Liver (tissue), 9 donors: ENCODE results near the gene MOCS3. TPM values are rescaled to one million over a fixed set of nuclear protein-coding genes. Genes with fewer than 3 reads are reported as not detected.

Experiments used
- DNase-seq: peaks from one replicate; pipeline ENCODE4 v3.0.0-alpha.2; 2017; ENCODE audit warnings: low spot score
- H3K27ac ChIP-seq, 2 donors: one replicate each; pipeline ENCODE4 v1.7.0; 2013; ENCODE audit warnings: inconsistent platforms in 2 of 2, low read length in 2 of 2, control low read depth in 1 of 2, low read depth in 1 of 2, mild to moderate bottlenecking in 1 of 2
- H3K27me3 ChIP-seq, 4 donors: one replicate each; pipeline versions ENCODE4 v1.6.1 to v1.7.0; 2013; ENCODE audit warnings: low read length in 3 of 4, inconsistent platforms in 1 of 4, mild to moderate bottlenecking in 1 of 4, moderate library complexity in 1 of 4; ENCODE audit not compliant: control insufficient read depth in 4 of 4, insufficient read depth in 4 of 4
- H3K36me3 ChIP-seq, 4 donors: one replicate each; pipeline versions ENCODE4 v1.6.1 to v1.7.0; 2013; ENCODE audit warnings: low read length in 3 of 4, mild to moderate bottlenecking in 3 of 4, low read depth in 1 of 4, moderate library complexity in 1 of 4; ENCODE audit not compliant: control insufficient read depth in 4 of 4, insufficient read depth in 3 of 4
- H3K4me1 ChIP-seq, 4 donors: one replicate each; pipeline versions ENCODE4 v1.6.1 to v1.7.0; 2013; ENCODE audit warnings: low read length in 3 of 4, mild to moderate bottlenecking in 3 of 4, moderate library complexity in 1 of 4; ENCODE audit not compliant: control insufficient read depth in 4 of 4, insufficient read depth in 4 of 4
- H3K4me3 ChIP-seq, 3 donors: one replicate each; pipeline versions ENCODE4 v1.6.1 to v1.7.0; 2013; ENCODE audit warnings: low read length in 3 of 3, control low read depth in 1 of 3, low read depth in 1 of 3, mild to moderate bottlenecking in 1 of 3
- H3K9ac ChIP-seq, 2 donors: one replicate each; pipeline ENCODE4 v1.7.0; 2013; ENCODE audit warnings: low read length in 2 of 2, mild to moderate bottlenecking in 2 of 2, moderate library complexity in 2 of 2, control low read depth in 1 of 2, low read depth in 1 of 2
- H3K9me3 ChIP-seq, 4 donors: one replicate each; pipeline versions ENCODE4 v1.6.1 to v1.7.0; 2013; ENCODE audit warnings: low read length in 3 of 4; ENCODE audit not compliant: control insufficient read depth in 4 of 4
- EGR1 ChIP-seq, 2 donors: IDR thresholded peaks; 2 replicates each; pipeline ENCODE4 v1.6.1; 2016 to 2018; ENCODE audit warnings: antibody characterized with exemption in 2 of 2, low read depth in 2 of 2
- FOXA1 ChIP-seq: IDR thresholded peaks from 2 replicates; pipeline ENCODE4 v1.6.1; 2016; ENCODE audit warnings: antibody characterized with exemption
- FOXA2 ChIP-seq: IDR thresholded peaks from 2 replicates; pipeline ENCODE4 v1.6.1; 2016; ENCODE audit warnings: antibody characterized with exemption
- GABPA ChIP-seq, 2 donors: IDR thresholded peaks in 1 of 2; conservative IDR thresholded peaks in 1 of 2; 2 replicates each; pipeline ENCODE4 v1.6.1; 2016; ENCODE audit warnings: antibody characterized with exemption in 2 of 2, mild to moderate bottlenecking in 1 of 2, moderate library complexity in 1 of 2
- HNF4A ChIP-seq, 2 donors: conservative IDR thresholded peaks; 2 replicates each; pipeline ENCODE4 v1.6.1; 2016; ENCODE audit warnings: antibody characterized with exemption in 2 of 2, mild to moderate bottlenecking in 2 of 2
- HNF4G ChIP-seq: IDR thresholded peaks from 2 replicates; pipeline ENCODE4 v1.6.1; 2016; ENCODE audit warnings: antibody characterized with exemption
- JUND ChIP-seq, 2 donors: IDR thresholded peaks; 2 replicates each; pipeline ENCODE4 v1.6.1; 2016; ENCODE audit warnings: antibody characterized with exemption in 2 of 2
- NR2F2 ChIP-seq: IDR thresholded peaks from 2 replicates; pipeline ENCODE4 v1.6.1; 2016; ENCODE audit warnings: antibody characterized with exemption
- RAD21 ChIP-seq, 2 donors: IDR thresholded peaks; 2 replicates each; pipeline ENCODE4 v1.6.1; 2016; ENCODE audit warnings: antibody characterized with exemption in 2 of 2, mild to moderate bottlenecking in 2 of 2
- REST ChIP-seq: IDR thresholded peaks from 2 replicates; pipeline ENCODE4 v1.6.1; 2016; ENCODE audit warnings: antibody characterized with exemption, mild to moderate bottlenecking
- RXRA ChIP-seq, 2 donors: IDR thresholded peaks; 2 replicates each; pipeline ENCODE4 v1.6.1; 2017 to 2018; ENCODE audit warnings: antibody characterized with exemption in 2 of 2, mild to moderate bottlenecking in 1 of 2
- SP1 ChIP-seq: IDR thresholded peaks from 2 replicates; pipeline ENCODE4 v1.6.1; 2018; ENCODE audit warnings: antibody characterized with exemption, mild to moderate bottlenecking
- TAF1 ChIP-seq: conservative IDR thresholded peaks from 2 replicates; pipeline ENCODE4 v1.6.1; 2016; ENCODE audit warnings: antibody characterized with exemption, mild to moderate bottlenecking
- YY1 ChIP-seq: IDR thresholded peaks from 2 replicates; pipeline ENCODE4 v1.6.1; 2016; ENCODE audit warnings: antibody characterized with exemption, mild to moderate bottlenecking
- WGBS: extraction: QIAGEN DNeasy Blood & Tissue Kit; methylation state at CpG from one replicate; pipeline ENCODE4 v1.1.7; 2013; 5-methylcytosine and 5-hydroxymethylcytosine counted together
- polyA plus RNA-seq, 2 donors: library from polyadenylated mRNA; stranded (reverse) in 1 of 2; unstranded in 1 of 2; fragments of 200-250 nt in 1 of 2; fragments of >200 nt in 1 of 2; fragmentation: Nextera tagmentation in 1 of 2; extraction: Ambion mirVana in 1 of 2; gene quantifications; one replicate each; pipeline versions ENCODE4 v1.2.1 to v1.2.3, GENCODE V29; 2013 to 2015
- total RNA-seq, 2 donors: library from RNA; depleted of rRNA; stranded (reverse); fragments of >200 nt; gene quantifications; one replicate each; pipeline ENCODE4 v1.2.3, GENCODE V29; 2014
- TF ChIP-seq, protein P1 (sequence below): IDR thresholded peaks from 2 replicates; pipeline ENCODE4 v1.6.1; 2016; ENCODE audit warnings: antibody characterized with exemption
- TF ChIP-seq, protein P2 (sequence below): IDR thresholded peaks from 2 replicates; pipeline ENCODE4 v1.6.1; 2016; ENCODE audit warnings: antibody characterized with exemption
- TF ChIP-seq, protein P3 (sequence below): IDR thresholded peaks from 2 replicates; pipeline ENCODE4 v1.6.1; 2016; ENCODE audit warnings: antibody characterized with exemption
- TF ChIP-seq, protein P4 (sequence below): fragments of 150-350 bp; IDR thresholded peaks from 2 replicates; pipeline ENCODE4 v1.5.1; 2017; ENCODE audit warnings: improper control_type of control experiment, low read depth, low read length; ENCODE audit not compliant: missing input control
- donor health status: healthy.
- donor health status: healthy.
- donor health status: healthy.
- donor health status: healthy.
- donor health status: healthy.

Gene MOCS3
- total and polyA plus RNA-seq, 4 donors = 1.7 to 4.3 (median 3.2) TPM

- H3K27me3 ChIP-seq = peaks cover 0 to 4% (median 0%) of the 10 kb centered on the region in 4 donors
- no peaks in the 10 kb centered on the region for H3K4me1 ChIP-seq
- no peak for DNase-seq
- H3K27ac ChIP-seq = no peak overlapping the region
- no peaks in the 10 kb centered on the region for H3K9me3 ChIP-seq
- TF ChIP-seq HNF4A (conservative IDR thresholded peaks at IDR 0.05) = no peak
- no peak for TF ChIP-seq GABPA (IDR thresholded peaks at IDR 0.05 in 1 of 2, conservative IDR thresholded peaks at IDR 0.05 in 1 of 2)
- no peak for TF ChIP-seq NR2F2
- TF ChIP-seq TAF1 = no peak
- no peak for TF ChIP-seq JUND (IDR thresholded peaks at IDR 0.05)
- TF ChIP-seq YY1 = no peak
- TF ChIP-seq HNF4G = no peak
- no peak for TF ChIP-seq RAD21 (IDR thresholded peaks at IDR 0.05)
- no peak for TF ChIP-seq EGR1 (IDR thresholded peaks at IDR 0.05; ENCODE audit: low read depth in 2 of 2)
- TF ChIP-seq, protein P1, sequence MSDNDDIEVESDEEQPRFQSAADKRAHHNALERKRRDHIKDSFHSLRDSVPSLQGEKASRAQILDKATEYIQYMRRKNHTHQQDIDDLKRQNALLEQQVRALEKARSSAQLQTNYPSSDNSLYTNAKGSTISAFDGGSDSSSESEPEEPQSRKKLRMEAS = no peak
- TF ChIP-seq, protein P2, sequence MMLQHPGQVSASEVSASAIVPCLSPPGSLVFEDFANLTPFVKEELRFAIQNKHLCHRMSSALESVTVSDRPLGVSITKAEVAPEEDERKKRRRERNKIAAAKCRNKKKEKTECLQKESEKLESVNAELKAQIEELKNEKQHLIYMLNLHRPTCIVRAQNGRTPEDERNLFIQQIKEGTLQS = no peak
- no peak for TF ChIP-seq SP1
- TF ChIP-seq, protein P3, sequence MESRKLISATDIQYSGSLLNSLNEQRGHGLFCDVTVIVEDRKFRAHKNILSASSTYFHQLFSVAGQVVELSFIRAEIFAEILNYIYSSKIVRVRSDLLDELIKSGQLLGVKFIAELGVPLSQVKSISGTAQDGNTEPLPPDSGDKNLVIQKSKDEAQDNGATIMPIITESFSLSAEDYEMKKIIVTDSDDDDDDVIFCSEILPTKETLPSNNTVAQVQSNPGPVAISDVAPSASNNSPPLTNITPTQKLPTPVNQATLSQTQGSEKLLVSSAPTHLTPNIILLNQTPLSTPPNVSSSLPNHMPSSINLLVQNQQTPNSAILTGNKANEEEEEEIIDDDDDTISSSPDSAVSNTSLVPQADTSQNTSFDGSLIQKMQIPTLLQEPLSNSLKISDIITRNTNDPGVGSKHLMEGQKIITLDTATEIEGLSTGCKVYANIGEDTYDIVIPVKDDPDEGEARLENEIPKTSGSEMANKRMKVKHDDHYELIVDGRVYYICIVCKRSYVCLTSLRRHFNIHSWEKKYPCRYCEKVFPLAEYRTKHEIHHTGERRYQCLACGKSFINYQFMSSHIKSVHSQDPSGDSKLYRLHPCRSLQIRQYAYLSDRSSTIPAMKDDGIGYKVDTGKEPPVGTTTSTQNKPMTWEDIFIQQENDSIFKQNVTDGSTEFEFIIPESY = no peak
- H3K36me3 ChIP-seq = no peaks in the 10 kb centered on the region
- H3K9ac ChIP-seq = no peak overlapping the region
- no peak overlapping the region for H3K4me3 ChIP-seq
- WGBS = 92% methylated on average over 10 of the region's 10 CpGs
These were observed 17.2 kb downstream of the MOCS3 start for GRCh38 chr20:50975701-50976330.

- Histone ChIP-seq H3K9ac (no peak overlapping the region), H3K4me1 (peaks cover 0 to 2% (median 0%) of the 10 kb centered on the region in 4 donors), H3K9me3 (no peaks in the 10 kb centered on the region), H3K27me3 (peaks cover 0 to 4% (median 0%) of the 10 kb centered on the region in 4 donors), H3K27ac (no peak overlapping the region), H3K36me3 (no peaks in the 10 kb centered on the region), H3K4me3 (no peak overlapping the region)
- TF ChIP-seq RXRA (IDR thresholded peaks at IDR 0.05) = no peak
- TF ChIP-seq FOXA1 = no peak
- TF ChIP-seq REST = no peak
- TF ChIP-seq, protein P4, sequence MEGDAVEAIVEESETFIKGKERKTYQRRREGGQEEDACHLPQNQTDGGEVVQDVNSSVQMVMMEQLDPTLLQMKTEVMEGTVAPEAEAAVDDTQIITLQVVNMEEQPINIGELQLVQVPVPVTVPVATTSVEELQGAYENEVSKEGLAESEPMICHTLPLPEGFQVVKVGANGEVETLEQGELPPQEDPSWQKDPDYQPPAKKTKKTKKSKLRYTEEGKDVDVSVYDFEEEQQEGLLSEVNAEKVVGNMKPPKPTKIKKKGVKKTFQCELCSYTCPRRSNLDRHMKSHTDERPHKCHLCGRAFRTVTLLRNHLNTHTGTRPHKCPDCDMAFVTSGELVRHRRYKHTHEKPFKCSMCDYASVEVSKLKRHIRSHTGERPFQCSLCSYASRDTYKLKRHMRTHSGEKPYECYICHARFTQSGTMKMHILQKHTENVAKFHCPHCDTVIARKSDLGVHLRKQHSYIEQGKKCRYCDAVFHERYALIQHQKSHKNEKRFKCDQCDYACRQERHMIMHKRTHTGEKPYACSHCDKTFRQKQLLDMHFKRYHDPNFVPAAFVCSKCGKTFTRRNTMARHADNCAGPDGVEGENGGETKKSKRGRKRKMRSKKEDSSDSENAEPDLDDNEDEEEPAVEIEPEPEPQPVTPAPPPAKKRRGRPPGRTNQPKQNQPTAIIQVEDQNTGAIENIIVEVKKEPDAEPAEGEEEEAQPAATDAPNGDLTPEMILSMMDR = no peak
- no peak for TF ChIP-seq FOXA2
- TF ChIP-seq SP1 = no peak
- TF ChIP-seq TAF1 = no peak
- TF ChIP-seq EGR1 (IDR thresholded peaks at IDR 0.05; ENCODE audit: low read depth in 2 of 2) = no peak
- TF ChIP-seq, protein P2 = no peak
- TF ChIP-seq JUND (IDR thresholded peaks at IDR 0.05) = no peak
- TF ChIP-seq, protein P3 = no peak
- TF ChIP-seq GABPA (IDR thresholded peaks at IDR 0.05 in 1 of 2, conservative IDR thresholded peaks at IDR 0.05 in 1 of 2) = no peak
- TF ChIP-seq HNF4G = no peak
- 56% methylated on average over 20 of the region's 20 CpGs for WGBS
- no peak for DNase-seq
These were observed 18.7 kb downstream of the MOCS3 start for GRCh38 chr20:50977066-50978021.
